RKO (cell line): ENCODE data around the gene COMT.

Source experiments
- DNase-seq: peaks from one replicate; pipeline ENCODE4 v3.0.0-alpha.2; 2016; ENCODE audit warnings: low spot score

COMT gene

DNA sequence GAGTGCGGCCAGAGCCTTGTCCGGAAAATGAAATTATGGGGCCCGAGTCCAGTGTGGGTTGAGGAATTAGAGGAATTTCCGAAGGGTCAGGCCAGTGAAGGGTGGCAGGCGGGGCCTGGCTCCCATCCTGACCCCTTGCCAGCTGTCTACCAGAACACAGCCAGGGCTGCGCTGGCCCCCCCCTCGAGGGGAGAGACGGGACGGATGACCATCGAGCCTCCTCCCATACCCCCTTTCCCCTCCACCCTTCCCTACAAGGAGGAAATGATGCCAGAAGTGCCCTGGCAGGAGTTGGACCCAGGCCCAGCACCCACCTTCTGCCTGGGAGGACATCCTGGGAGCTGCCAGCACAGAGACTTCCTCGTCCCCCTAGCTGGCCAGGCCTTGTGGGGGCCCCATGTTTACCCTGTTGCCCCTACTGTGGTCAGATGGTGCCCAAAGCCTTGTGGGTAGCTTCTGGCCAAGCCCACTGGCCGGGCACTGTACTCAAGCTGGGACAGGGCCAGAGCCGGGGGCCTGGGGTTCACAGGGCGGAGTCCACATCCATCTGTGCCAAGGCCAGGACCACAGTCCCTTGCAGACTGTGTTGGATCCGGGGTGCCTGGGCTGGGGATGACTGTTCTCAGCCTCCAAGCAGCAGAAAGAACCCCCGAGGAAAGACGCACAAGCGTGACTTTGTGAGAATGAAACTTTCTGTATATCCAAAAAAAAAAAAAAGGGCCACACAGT, 54.2 kb downstream of the COMT start:
- DNase-seq: no peak

DNA sequence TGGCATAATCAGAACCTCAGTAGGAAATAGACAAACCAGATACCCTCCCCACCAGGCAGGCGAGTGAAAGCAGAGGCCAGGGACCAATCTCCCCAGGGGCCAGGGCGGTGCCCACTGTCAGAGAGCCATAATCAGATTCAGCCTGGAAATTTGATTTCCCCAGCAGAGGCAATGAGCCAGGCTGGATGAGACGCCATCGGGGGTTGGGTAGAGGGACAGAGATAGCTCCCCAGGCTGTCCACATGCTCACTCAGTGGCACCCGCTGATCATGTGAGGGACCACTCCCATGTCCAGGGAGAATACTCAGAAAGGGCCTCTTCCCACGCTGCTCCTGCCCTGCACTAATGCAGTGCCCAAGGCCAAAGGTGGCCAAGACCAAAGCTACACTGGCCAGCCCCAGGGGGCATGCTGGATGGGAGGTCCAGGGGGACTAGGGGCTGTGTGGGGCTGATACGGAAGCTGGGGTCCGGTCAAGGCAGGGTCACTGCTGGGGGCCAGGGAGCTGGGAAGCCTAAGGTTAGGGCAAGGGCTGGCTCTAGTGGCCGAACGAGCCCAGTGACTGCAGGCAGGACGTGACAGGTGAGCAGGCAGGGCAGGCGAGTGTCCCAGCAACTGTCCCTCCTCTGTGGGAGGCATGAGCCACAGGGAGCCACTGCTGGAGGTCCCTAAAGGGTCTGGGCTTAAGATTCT, 55.3 kb downstream of the COMT start:
- no peak for DNase-seq

DNA sequence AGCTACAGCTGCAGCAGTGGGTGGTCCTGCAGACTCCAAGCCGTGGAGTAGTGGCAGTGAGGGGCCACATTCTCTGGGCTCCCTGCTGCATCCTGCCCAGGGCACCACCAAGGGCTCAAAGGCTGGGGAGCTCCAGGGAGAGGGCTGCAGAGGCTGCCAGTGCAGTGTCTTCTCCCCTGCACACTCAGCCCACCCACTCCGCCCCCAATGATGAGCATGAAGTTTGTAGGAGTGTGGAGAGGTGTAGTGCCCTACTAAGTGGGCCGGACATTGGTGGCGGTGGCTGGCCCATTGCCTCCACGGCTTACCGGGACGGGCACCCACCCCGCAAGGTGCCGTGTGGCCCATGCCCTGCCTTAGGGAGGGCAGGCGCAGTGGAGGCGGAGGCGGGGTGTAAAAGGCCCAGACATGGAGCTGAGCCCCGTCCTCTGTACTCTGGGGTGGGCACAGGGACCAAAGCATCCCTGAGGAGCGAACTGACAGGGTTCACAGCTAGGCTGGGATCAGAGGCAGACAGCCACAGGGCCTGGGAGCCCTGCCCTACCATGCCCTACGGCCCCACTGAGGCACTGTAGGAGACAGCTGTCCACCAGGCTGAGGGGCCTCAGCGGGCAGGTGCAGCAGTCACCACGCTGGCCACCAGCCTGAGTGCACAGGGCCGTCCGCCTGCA, 56.1 kb downstream of the COMT start:
- DNase-seq: no peak

DNA sequence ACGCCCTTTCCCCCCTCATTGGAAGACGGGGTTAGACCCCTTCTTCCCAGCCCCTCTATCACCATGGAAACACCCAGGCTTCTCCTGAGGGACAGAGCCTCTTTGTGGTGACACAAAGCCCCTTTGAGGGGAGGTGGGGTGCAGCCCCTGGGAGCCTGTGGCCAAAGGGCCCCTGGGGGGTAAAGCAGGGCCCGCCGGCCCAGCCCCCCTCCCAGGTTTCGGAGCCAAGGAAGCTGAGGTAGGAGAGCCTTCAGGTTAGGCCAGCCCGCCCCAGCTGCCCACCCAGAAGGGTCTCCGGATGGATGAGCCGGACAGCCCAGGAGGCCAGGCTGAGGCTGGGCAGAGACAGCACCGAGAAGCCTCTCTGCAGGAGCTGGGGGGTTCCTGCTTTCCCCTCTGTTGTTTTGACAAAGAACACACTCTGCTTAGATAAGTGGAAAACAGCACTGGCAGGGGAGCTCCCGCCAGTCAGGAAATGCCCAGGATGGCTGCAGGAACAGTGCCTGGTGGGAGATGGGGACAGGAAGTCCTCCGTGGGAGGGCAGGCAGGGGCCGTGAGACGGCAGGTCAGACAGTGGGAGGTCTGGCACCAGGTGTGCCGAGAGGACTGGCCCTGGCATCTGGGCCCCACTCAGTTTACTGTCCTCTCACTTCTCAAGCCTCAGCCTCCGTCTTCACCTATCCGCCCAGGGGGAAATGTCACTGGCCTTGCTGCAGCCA, 56.8 kb downstream of the COMT start:
- DNase-seq: no peak

DNA sequence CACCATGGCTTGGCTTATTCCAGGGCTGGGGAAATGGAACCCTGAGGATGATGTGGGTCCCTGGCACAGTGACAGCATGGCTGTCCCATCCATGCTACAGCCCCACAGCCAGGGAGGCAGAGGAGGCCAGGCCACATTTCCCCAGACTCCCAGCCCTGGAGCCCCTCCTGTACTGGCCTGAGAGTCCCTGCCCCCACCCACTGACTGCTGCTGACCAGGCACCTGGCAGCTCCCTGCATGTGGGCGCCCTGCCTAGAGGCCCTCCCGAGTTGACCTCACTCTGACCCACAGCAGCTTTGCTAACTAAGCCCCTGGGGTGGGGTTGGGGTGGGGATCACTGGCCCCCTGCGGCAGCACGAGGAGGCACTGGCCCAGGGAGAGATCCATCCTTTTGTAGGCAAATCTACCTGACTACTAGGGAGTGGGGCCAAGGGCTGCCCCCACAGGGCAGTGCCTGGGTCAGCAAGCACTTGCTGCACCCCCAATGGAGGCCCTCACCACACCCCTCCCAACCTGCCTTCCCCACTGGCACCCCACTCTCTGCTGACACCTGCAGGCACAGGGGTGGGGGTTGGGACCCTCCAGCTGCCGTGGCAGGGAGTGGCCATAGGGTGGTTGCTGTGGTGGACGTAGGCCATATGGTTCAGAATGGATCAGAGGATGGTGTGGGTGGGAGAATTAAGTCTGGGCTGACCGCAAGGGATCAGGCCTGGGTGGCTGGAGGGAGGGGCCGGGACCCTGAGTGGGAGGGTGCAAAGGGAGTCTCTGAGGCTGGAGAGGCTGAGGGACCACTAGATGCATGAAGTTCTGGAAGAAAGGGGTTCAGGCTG, 57.6 kb downstream of the COMT start:
- no peak for DNase-seq

DNA sequence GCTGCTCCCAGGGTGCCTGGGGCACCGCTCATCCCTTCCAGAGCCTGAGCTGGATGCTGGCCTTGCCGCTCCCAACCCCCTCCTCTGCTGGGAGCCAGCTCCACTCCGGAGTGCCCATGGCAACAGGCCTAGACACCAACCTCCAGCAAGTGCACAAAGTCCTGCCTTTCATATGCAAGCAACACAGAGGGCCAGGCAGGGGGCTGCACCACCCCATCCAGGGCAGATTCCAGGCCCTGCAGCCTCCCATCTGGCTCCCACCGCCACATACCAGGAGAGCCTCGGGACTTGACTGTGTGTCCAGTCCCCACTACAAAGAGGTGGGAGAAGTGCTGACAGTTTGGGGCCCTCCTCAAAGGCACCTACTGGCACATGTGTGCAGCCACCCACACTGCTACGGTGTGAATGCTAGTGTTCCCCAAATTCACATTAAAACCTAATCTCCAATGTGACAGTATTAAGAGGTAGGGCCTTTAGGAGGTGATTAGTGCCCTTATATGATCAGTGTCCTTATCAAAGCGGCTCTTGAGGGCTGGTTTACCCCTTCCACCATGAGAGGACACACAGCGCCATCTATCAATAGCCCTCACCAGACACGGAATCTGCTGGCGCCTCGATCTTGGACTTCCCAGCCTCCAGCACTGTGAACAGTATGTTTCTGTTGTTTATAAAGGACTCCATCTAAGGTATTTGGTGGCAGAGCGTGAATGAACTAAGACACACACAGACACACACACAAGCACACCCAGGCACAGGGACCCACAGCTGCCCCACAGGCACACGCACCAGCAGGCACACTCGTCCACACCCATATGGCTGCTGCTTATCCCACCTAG, 58.9 kb downstream of the COMT start:
- DNase-seq: no peak

DNA sequence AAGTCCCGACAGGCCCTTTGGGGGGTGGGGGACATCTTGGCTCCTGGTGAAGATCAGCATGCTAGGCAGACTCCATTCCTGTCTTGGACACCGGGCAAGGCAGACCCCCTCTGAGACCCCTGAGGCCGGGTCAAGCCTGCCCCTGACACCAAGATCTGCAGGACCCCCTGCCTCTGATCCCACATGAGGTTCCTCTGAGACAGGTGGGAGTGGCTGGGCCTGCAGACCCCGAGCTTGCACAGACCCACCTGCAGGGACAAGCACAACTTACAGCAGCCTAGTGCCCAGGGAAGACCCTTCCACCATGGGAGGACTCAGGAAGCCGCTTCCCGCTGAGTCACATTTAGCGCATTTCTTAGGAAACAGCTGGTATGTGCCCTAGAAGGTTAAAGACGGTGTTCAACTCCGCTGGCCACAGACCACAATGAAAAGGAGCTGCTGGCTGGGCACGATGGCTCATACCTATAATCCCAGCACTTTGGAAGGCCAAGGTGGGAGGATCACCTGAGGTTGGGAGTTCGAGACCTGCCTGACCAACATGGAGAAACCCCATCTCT, 59.6 kb downstream of the COMT start:
- DNase-seq: no peak

DNA sequence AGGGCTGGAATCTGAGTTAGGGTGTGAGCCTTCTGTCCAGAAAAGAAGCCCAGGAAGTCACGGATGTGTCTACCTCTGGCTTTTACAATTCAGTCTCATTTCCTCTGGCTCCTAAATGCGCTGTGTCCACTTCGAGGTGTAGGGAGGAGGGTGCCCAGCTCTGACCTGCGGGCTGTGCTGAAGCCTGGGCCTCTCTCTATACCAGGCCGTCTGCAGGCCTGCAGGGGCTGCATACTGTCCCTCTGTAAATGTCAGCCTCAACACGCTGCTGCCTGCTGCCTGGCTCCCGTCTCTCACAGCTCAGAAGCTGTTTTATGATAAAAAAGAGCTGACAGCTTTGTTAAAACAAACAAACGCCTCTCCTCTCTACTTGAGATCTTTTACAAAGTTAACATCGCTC, 60.6 kb downstream of the COMT start:
- no peak for DNase-seq

DNA sequence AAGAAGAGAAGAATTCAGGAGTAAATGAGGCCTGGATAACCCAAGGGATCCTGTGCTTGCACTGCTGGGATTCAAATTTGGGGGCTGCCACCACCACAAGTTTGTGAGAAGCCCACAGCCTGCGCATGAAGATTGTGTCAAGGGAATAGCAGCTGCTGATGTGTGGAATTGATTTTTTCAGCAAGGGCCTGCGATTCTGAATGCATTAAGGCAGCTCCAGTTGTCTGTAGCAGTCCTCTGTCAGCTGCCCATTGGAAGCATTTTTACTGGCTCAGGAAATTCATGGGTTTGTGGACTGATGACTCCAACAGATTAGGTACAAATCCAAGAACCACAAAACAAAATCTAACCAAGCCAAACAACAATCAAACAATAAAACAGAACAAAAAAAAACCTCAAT, 61.1 kb downstream of the COMT start:
- no peak for DNase-seq

DNA sequence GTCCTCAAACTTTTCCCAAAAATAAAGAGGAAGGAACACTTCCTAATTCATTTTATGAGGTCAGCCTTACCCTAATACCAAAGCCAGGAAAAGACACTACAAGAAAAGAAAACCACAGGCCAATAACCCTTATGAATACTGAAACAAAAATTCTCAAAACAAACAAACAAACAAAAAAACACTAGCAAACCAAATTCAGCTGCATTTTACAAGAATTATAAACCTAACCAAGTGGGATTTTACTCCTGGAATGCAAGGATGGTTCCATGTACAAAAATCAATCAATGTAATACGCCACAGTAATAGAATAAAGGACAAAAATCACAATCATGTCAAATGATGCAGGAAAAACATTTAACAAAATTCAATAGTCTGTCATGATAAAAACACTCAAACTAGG, 61.7 kb downstream of the COMT start:
- no peak for DNase-seq

DNA sequence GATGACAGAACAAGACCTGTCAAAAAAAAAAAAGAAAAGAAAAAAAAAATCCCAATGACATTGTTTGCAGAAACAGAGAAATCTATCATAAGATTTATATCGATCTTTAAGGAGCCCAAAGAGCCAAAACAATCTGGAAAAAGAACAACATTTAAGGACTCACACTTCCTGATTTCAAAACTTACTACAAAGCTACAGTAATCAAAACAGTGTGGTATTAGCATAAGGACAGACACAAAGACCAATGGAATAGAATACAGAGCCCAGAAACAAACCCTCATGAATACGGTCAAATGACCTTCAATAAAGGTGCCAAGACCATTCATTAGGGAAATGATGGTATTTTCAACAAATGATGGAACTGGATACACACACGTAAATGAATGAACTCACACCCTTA, 62.9 kb downstream of the COMT start:
- no peak for DNase-seq

DNA sequence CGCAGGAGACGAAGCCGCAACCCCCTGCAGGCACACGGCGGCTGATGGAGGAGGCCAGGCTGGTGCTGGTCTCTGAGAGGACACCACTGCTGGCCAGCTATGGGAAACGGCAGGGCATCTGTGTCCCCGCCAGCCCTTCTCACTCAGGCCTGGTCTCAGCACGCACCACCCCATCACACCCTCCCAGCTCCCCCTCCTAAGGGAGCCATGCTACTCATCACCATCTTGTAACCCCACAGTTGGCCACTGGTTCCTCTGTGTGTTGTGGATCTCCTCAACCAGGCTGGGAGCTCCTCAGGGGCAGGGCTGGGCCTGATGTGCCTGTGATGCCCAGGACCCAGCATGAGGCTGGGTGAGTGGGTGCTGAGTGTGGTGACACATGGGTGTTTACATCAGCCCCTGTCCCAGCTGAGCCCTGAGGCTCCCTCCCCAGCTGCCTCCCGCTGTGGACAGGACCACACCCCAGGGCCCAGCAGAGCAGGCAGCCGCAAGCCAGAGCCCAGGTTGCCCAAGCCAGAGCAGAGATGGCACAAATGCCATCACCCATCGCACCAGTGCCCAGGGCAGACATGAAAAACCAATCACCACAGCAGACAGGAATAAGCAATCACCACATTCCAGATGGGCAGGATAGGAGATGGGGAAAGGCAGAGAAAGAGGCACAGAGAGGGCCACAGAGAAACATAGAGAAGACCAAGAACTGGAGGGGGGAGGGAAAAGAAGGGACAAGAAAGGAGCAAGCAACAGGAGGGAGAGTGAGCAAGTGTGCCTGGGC, 66.8 kb downstream of the COMT start:
- no peak for DNase-seq

DNA sequence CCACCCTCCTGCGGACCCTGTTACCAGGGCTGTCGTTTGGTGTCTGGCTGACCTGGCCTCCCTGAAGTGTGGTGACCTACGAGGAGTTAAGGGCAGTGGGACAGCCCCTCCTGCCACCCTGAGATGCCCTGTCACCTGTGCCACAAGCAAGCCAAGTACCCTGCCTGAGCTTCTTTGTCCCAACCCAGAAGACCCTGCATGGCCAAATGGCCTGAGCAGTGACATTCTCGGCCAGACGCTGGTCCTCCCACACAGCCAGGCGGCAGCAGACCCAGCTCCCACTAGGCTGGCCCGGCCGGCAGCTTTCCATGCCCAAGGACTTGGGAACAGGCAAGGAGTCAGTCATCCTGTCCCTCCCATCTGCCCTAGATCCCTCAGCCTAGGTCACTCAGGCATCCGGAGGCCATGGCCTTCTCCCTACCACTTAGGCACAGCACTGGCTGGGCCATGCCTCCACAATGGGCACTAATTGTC, 67.5 kb downstream of the COMT start:
- no peak for DNase-seq

DNA sequence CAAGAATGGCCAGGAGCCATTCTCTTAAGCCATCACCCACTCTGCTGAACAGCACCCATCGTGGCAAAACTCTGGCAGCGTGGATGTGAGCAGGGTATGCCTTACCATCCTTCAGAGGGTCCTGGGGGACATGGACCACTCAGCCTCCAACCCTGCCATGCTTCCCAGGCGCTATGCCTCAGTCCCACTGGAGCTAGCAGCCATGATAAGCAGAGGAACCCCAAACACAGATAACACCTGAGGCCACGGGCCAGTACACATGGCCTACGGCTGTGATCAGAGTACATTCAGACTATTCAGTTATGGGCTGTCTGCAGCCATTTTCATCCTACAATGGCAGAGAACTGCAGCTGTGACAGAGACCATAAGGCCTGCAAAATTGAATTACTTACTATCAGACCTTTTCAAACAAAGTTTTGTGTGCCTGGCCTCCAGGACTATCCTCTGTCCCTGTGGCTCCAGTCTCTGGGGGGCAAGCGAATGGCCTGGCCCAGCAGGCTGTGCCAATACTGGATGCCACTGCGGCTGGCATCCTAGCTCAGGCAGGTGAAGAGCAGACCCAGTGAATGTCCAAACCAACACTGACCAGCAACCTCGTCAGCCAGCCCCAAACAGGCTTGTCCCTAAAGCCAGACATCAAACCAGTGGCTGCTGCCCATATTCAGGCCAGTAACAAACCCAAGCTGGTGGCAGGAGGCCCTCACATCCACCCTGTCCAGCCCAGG, 68.2 kb downstream of the COMT start:
- no peak for DNase-seq

DNA sequence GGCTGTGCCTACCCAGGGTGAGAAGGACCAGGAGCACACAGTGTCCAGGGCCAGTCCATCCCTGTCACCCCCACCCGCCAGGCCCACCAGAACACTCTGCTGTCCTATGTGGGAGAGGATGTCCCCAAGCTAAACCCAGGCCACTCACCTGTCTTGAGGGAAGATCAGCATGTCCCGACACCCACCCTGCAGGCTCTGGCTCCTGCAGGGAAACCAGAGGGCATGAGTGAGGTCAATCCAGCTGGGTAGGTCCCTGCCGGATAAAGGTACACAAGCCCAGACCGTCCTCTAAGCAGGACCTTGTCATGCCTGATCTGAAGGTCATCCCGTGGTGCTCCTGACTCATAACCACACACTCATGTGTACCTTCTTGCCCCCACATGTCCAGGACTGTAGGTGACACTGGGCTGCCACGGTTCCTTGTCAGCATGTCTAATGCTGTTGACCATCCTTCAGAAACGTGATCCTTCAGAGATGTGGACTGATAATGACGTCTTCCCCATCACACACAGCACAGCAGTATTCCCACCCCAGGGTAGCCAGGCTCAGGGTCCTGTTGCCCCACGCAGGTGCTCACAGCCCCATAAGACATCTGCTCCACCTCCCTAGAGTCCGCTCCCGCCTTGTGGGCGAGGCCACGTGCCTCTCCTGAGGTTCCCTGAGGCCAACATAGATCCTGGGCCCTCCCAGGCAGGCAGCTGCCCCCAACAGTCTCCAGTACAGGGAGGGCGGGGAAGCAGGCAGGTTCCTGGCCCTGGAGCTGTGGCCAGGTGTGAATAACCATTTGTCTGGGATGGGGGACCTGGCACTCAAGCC, 68.9 kb downstream of the COMT start:
- no peak for DNase-seq

DNA sequence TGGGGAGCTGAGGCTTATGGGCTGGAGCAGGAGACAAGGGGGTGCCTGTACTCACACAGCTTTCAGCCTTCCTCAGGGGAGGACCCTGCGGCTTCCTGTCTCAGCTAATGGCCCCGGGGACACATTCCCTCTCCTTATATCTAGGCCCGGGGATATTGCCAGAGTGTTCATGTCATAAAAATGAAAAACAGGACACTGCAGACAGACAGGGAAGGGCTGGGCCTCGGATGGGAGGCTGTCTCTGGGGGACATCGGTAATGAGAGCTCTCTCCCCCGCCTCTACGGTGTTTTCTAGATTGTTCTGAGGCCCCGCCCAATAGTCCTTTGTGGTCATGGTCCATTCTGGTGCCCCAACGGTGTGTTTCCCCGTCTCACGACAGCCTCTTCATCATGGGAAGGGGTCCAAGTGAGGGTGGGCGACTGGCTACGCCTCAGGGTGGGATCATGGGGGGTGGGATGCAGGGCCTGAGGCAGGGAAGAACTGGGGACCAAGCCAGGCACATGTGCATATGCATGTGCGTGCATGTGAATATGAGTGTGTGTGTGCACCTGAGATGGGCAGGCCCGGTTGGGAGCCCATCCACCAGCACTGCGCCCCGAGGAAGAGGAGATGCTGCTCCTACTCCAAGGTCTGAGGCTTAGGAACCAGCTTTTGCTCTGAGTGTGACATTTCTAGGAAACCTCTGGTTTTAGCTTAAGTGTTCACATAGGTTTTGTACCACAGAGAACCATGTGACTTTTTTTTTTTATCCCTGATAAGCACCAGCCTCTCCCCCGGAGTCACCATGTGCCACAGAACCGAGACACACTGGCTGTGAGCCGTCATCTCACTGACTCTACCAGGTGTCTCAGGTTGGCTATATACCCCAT, 69.8 kb downstream of the COMT start:
- DNase-seq: no peak
